AG04449 (cell line): Measurements from ENCODE around the gene UBE2D3.

Source experiments
- CTCF ChIA-PET: fragments of 350-600 bp; formaldehyde crosslinking; extraction: SDS; loops from one replicate; lab custom pipeline; 2021; ENCODE audit warnings: antibody characterized with exemption; lab: Yijun Ruan, JAX
- POLR2A ChIA-PET: fragments of 400-600, 350-600 bp; formaldehyde crosslinking; extraction: SDS; loops from one replicate; lab custom pipeline; 2020; ENCODE audit warnings: antibody characterized with exemption, inconsistent platforms; lab: Yijun Ruan, JAX
- DNase-seq: peaks from one replicate; pipeline ENCODE4 v3.0.0-alpha.2; 2010; ENCODE audit warnings: low read depth, low spot score
- H3K4me3 ChIP-seq: 2 replicates; pipeline ENCODE4 v1.5.1; 2011; ENCODE audit warnings: low read depth, mild to moderate bottlenecking, control low read depth, low read length
- TF ChIP-seq, protein P1 (sequence below): IDR thresholded peaks from one replicate; pipeline ENCODE4 v1.5.1; 2011; ENCODE audit warnings: mild to moderate bottlenecking, moderate library complexity, low read length, control low read depth, inconsistent platforms; ENCODE audit not compliant: insufficient read depth; ENCODE audit errors: missing control alignments

UBE2D3 gene

DNA sequence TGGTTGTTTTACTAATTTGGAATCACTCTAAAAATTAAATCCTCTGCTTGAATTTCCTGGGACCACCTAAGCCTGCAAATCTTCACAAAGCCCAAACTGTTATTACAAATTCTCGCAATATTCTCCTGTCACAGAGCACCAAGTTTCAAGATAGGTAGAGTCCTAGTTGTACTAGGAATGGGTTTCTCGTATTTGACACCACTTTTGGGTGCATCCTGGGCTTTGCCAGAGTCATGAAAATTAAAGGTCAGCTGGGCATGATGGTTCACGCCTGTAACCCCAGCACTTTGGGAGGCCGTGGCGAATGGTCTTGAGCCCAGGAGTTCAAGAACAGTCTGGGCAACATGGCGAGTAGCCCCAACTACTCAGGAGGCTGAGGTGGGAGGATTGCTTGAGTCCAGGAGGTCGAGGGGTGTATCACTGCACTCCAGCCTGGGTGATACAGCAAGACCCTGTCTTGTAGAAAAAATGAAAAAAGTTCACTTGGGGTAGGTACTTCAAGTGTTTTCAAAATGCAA is 36.0 kb downstream of the UBE2D3 start:
- POLR2A ChIA-PET = no interaction called here
- CTCF ChIA-PET = interaction anchor here (1.6 kb wide), 1 partner anchor 8 kb away, joined by 4 read pairs; no protein-coding TSS in a partner anchor
- no peak overlapping the region for H3K4me3 ChIP-seq
- TF ChIP-seq, protein P1, sequence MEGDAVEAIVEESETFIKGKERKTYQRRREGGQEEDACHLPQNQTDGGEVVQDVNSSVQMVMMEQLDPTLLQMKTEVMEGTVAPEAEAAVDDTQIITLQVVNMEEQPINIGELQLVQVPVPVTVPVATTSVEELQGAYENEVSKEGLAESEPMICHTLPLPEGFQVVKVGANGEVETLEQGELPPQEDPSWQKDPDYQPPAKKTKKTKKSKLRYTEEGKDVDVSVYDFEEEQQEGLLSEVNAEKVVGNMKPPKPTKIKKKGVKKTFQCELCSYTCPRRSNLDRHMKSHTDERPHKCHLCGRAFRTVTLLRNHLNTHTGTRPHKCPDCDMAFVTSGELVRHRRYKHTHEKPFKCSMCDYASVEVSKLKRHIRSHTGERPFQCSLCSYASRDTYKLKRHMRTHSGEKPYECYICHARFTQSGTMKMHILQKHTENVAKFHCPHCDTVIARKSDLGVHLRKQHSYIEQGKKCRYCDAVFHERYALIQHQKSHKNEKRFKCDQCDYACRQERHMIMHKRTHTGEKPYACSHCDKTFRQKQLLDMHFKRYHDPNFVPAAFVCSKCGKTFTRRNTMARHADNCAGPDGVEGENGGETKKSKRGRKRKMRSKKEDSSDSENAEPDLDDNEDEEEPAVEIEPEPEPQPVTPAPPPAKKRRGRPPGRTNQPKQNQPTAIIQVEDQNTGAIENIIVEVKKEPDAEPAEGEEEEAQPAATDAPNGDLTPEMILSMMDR = no peak
- no peak for DNase-seq

DNA sequence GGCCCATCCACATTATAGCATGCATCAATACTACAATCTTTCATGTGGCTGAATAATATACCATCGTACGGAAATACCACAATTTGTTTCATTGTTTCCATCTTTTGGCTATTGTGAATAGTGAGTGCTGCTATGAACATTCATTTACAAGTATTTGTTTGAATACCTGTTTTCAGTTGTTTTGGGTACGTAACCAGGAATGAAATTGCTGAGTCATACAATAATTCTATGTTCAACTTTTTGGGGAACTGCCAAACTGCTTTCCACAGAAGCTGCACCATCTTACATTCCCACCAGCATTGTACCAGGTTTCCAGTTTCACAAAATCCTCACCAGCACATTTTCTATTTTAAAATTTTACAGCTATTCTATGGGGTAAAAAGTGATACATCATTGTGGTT is 38.0 kb downstream of the UBE2D3 start:
- ChIA-PET CTCF (no interaction called here), POLR2A (no interaction called here)
- TF ChIP-seq, protein P1 = no peak
- DNase-seq = peak; percentile 33
- no peak overlapping the region for H3K4me3 ChIP-seq

DNA sequence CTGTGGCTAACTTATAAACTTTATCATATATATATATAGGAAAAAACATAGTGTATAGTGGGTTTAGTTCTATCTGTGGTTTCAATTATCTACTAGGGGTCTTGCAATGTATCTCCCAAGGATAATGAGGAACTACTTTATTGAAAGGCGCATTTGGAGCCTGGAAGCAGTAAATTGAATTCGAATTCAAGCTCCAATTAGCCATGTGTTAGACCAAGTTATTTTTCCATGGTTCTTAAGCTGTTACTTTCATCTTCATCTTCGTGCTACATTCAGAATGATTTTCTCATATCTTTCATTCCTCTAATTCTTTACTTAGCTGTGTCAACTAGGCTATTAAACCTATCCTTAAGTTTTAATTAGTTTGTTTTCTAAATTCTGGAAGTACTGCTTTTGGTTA is 39.4 kb downstream of the UBE2D3 start:
- TF ChIP-seq, protein P1 = no peak
- no peak for DNase-seq
- ChIA-PET CTCF (interaction anchor here (0.5 kb wide), 1 partner anchor 22 kb away, joined by 3 read pairs; no protein-coding TSS in a partner anchor), POLR2A (no interaction called here)
- H3K4me3 ChIP-seq = no peak overlapping the region

DNA sequence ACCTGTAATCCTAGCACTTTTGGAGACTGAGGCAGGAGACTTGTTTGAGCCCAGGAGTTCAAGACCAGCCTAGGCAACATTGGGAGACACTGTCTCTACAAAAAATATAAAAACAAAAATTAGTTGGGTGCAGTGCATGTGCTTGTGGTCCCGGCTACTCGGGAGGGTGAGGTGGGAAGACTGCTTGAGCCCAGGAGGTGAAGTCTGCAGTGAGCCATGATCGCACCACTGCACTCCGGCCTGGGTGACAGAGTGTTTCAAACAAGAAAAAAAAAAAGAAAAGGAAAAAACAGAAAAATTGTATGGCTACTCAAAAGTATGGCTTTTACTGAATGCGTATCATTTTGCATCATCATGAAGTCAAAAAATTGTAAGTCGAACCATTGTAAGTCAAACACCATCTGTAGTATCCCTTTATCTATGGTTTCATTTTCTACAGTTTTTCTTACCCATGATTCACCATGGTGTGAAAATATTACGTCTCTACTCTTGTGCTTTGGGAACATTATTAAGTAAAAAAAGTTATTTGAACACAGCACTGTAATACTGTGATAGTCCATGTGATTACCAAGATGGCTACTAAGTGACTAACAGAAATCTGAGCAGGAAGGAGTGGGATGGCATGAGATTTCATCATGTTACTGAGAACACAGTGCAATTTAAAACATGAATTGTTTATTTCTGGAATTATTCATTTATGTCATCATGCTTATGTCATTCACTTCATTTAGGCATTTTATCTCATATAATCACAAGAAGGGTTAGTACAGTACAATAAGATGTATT is 40.1 kb downstream of the UBE2D3 start:
- no peak for DNase-seq
- TF ChIP-seq, protein P1 = no peak
- POLR2A ChIA-PET = no interaction called here
- CTCF ChIA-PET = no interaction called here
- no peak overlapping the region for H3K4me3 ChIP-seq

GRCh38 chr4:102786279-102786678 is 41.1 kb downstream of the UBE2D3 start:
- ChIA-PET POLR2A (no interaction called here), CTCF (no interaction called here)
- no peak for DNase-seq
- TF ChIP-seq, protein P1 = no peak
- no peak overlapping the region for H3K4me3 ChIP-seq

- POLR2A ChIA-PET = interaction anchor here (0.6 to 1.1 kb wide), 2 partner anchors 22 to 46 kb away, joined by 3 to 6 read pairs; partner anchors contain the start of gene MANBA
- no peak overlapping the region for H3K4me3 ChIP-seq
- TF ChIP-seq, protein P1 = no peak
- DNase-seq = no peak
- CTCF ChIA-PET = no interaction called here
Observed at GRCh38 chr4:102783006-102783405, 44.3 kb downstream of the UBE2D3 start.
